HT-29 (cell line): ENCODE results near the gene MYO15B. TPM values are rescaled to one million over a fixed set of nuclear protein-coding genes. Genes with fewer than 3 reads are reported as not detected.
"Not testable (repeated sequence)": the region's sequence is repeated elsewhere in the genome, so short reads cannot be mapped to it uniquely, and the experiment has no call there.

Experiments
- DNase-seq: peaks from one replicate; pipeline ENCODE4 v3.0.0-alpha.2; 2015; ENCODE audit warnings: low spot score
- total RNA-seq: library from RNA; depleted of rRNA; stranded (reverse); fragments of >200 nt; shearing (Covaris generic); gene quantifications from 2 replicates; pipeline ENCODE4 v1.2.3, GENCODE V29; 2014

Gene MYO15B
- total RNA-seq, 1 experiment from 2014 or later: 36.8 TPM

DNA sequence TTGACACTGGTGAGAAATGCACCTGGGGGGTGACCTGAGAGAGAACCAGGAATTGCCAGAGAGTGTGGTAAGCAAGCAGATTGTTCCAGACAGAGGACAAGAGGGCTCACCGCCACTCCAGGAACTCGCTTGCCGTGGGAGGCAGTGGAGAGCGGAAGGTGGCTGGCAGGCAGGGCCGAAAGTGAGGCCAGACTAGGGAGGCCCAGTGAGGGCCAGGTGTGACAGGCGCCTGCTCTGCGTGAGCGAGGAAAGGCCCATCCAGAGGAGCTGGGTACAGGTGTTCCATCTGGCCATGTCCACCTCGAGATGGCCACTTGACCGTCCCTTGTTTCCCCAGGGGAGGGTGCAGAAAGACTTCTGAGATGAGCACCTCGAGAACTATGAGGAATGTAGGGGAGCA lies 11.9 kb upstream of the MYO15B start:
- no peak for DNase-seq

DNA sequence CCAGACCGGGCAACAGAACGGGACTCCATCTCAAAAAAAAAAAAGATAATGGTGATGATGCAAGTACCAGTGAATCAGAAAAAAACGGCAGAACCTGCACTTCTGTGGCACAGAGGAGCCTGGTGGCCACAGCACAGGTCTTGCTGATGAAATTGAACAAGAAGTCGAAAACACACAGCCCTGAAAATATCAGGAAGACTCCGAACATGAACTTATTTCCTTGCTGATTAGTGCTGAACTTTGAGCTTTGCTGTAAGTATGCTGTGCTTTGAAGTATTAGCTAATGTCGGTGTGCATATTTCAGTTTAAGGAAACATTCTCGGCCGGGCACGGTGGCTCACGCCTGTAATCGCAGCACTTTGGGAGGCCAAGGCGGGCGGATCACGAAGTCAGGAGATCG lies 10.9 kb upstream of the MYO15B start:
- DNase-seq: no peak

GRCh38 chr17:75581121-75581725 lies 6.4 kb upstream of the MYO15B start:
- DNase-seq: not testable (repeated sequence)

- not testable (repeated sequence) for DNase-seq
Measured at GRCh38 chr17:75583197-75583596, 4.4 kb upstream of the MYO15B start.

DNA sequence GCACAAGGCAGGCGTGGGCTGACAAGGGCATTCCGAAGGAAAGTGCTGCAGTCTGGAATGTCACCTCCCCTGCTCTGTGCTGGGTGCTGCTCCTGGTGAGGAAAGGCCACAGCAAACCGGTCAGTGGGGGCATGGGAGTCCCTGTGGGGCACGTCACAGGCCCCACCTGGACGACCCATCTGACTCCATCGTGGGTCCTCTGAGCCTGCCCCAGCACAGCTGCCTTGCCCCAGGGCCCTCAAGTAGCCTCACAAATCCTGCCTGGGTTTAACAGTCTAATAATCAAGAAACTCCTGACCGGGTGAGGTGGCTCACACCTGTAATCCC lies 2.8 kb upstream of the MYO15B start:
- no peak for DNase-seq

DNA sequence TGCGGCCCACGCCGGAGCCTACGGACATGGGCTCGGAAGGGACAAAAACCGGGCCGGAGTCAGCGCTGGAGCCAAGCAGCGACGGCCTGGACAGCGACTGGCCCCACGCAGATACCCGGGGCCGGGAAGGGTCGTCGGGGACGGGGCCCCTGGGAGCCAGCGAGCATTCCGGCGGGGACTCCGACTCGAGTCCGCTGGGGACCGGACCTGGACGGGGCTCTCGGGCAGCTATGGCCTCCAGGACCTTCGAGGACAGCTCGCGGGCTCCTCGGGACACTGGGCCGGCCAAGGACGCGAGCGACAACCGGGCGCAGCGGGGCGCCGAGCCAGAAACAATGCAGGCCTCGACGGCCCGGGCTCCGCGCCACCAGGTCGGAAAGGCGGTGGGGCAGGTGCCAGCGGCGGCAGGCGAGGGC lies 1.0 kb downstream of the MYO15B start:
- no peak for DNase-seq

GRCh38 chr17:75589012-75589918 lies 1.7 kb downstream of the MYO15B start:
- peak; percentile 87 for DNase-seq

DNA sequence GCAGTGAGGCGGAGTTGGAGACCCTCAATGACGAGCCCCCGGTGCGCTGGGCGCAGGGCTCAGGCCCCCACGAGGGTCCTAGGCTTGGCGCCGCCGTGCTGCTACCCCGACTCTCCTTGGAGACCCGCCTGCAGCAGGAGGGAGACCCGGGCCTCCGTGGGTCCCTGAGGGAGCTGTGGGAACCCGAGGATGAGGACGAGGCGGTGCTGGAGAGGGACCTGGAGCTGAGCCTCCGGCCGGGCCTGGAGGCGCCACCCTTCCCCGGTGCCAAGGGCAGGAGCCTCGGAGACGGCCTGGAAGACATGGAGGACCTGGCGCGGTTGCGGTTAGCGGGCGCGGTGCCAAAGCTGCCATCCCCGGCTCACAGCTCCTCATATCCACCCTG lies 2.3 kb downstream of the MYO15B start:
- DNase-seq: no peak

GRCh38 chr17:75590314-75590761 lies 2.7 kb downstream of the MYO15B start:
- DNase-seq: no peak

GRCh38 chr17:75590849-75591721 lies 3.5 kb downstream of the MYO15B start:
- DNase-seq: no peak

DNA sequence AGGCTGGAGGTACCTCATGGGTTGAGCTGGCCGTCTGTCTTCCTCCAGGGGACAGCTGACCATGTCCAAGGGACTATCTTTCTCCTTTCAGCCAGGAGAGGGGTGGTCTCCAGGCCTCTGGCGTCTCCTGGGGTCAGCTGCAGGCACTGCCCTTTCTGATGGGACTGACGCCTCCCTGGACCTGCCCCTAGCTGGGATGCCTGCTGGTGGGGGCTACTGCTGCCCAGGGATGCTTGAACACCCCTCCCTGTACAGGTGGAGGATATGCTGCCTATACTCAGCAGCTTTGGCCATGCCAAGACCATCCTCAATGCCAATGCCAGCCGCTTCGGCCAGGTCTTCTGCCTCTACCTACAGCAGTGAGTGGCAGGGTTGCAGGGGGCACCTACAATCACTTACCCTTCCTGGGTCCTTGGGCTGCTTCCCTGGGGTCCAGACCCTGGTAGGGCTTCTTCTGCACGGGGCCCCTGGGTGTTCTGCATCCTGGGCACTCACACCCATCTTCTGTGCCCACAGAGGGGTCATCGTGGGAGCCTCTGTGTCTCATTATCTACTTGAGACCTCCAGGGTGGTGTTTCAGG lies 4.2 kb downstream of the MYO15B start:
- DNase-seq: no peak

- no peak for DNase-seq
Measured at GRCh38 chr17:75592348-75593020, 4.9 kb downstream of the MYO15B start.

- DNase-seq: not testable (repeated sequence)
Measured at GRCh38 chr17:75593430-75593829, 5.8 kb downstream of the MYO15B start.

- DNase-seq: no peak
Measured at GRCh38 chr17:75594499-75595283, 7.1 kb downstream of the MYO15B start.

DNA sequence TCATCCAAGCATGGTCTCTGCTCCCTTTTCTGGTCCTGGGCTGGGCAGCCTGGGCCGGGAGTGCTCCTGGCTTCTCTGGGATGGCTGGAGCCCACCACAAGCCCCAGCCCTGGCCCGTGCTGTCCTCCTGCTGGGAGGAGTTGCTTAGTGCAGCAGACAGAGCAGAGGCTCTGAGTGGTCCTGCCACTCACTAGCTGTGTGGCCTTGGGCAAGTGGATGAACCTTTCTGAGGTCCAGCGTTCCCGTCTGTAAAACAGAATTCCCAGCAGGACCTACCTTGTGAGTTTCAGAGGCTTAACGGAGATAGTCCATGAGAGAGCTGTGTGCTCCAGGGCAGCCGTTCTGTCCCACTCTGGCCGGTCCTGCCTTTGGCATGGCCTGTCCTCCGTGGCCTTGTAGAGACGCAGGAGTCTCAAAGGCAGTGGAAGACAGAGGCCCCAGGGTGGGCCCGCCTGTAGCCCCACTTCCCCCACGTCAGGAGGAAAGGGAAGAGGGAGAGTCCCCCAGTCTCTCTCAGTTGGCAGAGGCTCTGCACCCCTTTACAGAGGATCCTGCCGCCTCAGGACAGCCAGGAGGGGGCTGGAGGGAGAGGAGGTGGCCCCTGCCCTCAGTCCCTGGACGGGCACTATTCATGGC lies 7.8 kb downstream of the MYO15B start:
- DNase-seq: no peak

- DNase-seq: no peak
Measured at GRCh38 chr17:75595920-75596313, 8.3 kb downstream of the MYO15B start.

GRCh38 chr17:75596320-75597087 lies 8.9 kb downstream of the MYO15B start:
- no peak for DNase-seq

DNA sequence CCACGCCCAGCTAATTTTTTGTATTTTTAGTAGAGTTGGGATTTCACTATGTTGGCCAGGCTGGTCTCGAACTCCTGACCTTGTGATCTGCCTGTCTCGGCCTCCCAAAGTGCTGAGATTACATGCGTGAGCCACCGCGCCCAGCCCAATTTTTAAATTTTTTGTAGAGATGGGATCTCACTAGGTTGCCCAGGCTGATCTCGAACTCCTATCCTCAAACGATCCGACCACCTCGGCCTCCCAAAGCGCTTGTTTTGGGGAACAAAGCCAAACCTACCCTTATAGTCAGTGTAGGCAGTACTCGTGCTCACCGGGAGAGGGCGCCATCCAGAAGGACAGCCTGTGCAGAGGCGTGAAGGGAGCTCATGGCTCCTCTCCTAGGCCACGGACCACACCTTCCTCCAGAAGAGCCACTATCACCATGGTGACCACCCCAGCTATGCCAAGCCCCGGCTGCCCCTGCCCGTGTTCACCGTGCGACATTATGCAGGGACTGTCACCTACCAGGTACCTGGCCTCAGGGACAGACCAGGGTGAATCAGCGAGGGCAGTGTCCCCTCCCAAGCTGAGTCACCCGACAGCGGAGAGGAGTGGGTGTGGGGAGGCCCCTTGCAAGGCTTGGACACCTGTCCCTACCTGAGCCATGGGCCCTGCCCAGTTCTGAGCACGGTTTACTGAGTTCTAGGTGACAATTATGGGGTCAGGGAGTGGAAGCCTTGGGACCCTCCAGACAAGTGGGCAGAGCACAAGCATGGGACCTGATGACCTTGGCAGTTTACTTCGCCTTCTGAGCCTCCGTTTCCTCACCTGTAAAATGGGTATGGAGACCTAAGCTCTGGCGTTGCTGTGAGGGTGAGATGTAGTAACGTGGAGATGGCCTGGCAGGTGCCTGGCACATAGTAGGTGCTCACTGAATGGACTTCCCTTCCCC lies 13.7 kb downstream of the MYO15B start:
- DNase-seq: peak; percentile 82
